GM18868 (cell line): ENCODE data around the gene APOA4.
A peak's percentile ranks its signal among the peaks of the same experiment; 100 is the strongest.

Experiments used
- ATAC-seq: cut with Tn5 transposase; IDR thresholded peaks from one replicate; pipeline ENCODE4 v1.9.1; 2021; ENCODE audit warnings: mild to moderate bottlenecking, moderate library complexity; ENCODE audit not compliant: unreplicated experiment

The APOA4 gene

GRCh38 chr11:116786326-116786725 lies 36.8 kb downstream of the APOA4 start:
- ATAC-seq = no peak

- no peak for ATAC-seq
These were observed 40.4 kb downstream of the APOA4 start for GRCh38 chr11:116782728-116783127.

GRCh38 chr11:116778556-116778955 lies 44.5 kb downstream of the APOA4 start:
- ATAC-seq = no peak

DNA sequence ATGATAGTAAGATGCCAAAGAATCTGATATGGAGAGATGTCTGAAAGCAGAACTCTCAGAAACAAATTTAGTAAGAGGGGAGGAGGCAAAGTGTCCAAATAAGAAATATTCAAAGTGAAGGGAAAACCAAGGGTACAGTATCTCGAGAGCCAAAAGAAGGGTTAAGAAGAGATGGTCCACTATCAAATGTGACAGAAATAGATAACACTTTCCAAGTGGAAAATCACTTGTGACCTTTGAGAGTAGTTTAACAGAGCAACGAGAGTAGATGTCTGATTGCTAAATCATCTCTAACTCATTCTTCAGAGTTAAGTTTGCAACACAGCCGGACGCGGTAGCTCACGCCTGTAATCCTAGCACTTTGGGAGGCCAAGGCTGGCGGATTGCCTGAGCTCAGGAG lies 46.0 kb downstream of the APOA4 start:
- no peak for ATAC-seq

GRCh38 chr11:116776522-116776984 lies 46.6 kb downstream of the APOA4 start:
- no peak for ATAC-seq

DNA sequence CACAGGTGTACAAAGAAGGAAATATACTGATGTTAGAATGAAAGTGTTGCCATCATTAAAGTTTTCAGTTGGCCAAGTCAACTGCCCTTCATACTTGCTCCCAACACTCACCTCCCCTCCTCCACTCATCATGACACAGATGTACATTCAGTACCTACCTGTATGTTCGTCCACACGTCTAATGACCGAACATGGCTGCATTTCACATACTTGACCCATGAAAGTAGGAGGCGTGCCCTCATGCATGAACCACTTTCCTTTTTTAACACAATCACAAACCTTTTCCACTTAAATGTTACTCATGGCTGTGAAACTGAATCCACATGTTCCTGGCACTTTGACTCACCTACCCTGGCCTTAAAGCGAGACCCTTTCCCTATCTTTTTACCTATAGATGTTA lies 47.1 kb downstream of the APOA4 start:
- no peak for ATAC-seq

GRCh38 chr11:116774661-116775060 lies 48.4 kb downstream of the APOA4 start:
- no peak for ATAC-seq

GRCh38 chr11:116773203-116774097 lies 49.7 kb downstream of the APOA4 start:
- ATAC-seq = peak; percentile 16

GRCh38 chr11:116772443-116773202 lies 50.5 kb downstream of the APOA4 start, which contains the start of gene BUD13:
Gene BUD13, minus strand, starts transcription at chr11:116772987. Its CDS starts 23 bp downstream, at chr11:116772964.
- ATAC-seq = peak; percentile 84

DNA sequence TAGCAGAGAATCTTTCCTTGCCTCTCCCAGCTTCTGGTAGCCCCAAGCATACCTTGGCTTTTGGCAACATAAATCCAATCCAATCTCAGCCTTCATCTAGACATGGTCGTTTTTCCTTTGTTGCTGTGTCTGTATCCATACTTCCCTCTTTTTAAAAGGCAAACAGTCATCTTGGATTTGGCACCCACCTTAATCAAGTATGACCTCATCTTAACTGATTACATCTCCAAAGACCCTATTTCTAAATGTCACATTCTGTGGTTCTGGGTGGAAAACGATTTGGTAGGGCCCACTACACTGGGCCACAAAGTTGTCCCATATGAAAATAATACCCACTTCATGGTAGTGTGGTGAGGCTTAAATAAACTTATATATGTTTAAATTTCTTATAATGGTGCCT lies 51.2 kb downstream of the APOA4 start:
- ATAC-seq = no peak
